Effector CD4-positive, alpha-beta T cell (primary cell): Measurements from ENCODE around the gene FLNA.
"Not testable (repeated sequence)": the region's sequence is repeated elsewhere in the genome, so short reads cannot be mapped to it uniquely, and the experiment has no call there.

Experiments
- DNase-seq: peaks from one replicate; pipeline ENCODE4 v3.0.0-alpha.2; 2020
- total RNA-seq: gene quantifications from one replicate; lab custom pipeline; 2026; lab: John Stamatoyannopoulos, UW

FLNA gene
- total RNA-seq, result 2,679 reads per million, percentile 100 among the genes with 10 or more reads in this experiment

DNA sequence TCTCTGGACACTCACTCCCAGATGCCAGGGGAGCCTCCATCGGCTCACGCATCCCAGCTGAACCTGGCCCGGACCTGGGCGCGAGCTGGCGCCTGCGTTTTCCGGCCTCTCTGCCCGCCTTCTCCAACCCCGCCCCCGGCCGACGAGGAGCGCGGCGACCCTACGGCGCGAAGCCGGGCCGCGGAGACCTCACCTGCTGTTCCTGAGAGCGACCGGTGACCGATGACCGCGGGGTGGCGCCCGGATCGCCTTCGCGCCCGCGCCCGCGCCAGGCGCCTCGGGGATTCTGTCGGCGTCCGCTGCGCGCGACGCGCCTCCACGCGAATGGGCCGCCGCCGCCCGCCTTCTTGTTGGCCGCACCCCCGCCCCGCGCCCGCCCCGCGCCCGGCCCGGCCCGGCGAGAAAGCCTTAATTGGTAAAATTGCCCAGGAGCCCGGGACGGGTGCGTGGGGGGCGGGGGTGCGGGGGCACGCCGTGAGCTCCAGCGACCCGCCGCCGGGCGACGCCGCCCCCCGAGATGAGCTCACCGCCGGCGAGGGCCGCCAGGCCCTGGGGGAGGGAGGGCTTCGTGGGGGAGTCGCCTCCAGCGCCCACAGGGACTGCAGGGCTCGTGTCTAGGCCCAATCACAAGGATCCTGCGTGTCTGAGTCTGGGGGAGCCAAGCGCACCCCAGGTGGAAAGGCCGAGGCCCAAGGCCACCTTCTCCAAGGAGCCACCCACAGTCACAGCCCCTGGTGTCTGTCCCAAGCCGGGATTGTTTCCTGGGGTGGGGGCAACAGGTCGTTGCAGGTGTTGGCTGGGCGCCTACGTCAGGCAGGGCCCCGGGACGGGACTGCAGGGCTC lies at the start of gene FLNA:
Gene FLNA (minus strand): TSS at position 322 of the 843 bp plus-strand sequence. CDS start 3,389 bp downstream, outside the sequence.
- no peak for DNase-seq

DNA sequence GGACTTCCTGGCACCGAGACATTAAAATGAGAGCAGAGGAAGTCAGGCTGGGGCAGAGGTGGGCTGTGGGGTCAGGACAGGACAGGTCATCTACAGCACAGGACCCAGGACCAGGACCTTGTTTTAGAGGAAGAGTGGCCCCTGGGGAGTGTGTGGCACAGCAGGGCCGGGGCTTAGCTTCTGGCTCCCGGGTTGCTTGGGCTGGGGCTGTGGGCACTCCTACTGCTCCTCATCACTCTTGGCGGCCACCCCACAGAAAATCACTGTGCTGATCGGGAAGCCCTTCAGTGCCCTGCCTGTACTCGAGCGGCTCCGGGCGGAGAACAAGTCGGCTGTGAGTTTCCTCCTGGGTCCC lies 45.9 kb upstream of the FLNA start:
- DNase-seq, result no peak

- DNase-seq, result no peak
These were observed 45.4 kb upstream of the FLNA start for GRCh38 chrX:154419688-154420401.

DNA sequence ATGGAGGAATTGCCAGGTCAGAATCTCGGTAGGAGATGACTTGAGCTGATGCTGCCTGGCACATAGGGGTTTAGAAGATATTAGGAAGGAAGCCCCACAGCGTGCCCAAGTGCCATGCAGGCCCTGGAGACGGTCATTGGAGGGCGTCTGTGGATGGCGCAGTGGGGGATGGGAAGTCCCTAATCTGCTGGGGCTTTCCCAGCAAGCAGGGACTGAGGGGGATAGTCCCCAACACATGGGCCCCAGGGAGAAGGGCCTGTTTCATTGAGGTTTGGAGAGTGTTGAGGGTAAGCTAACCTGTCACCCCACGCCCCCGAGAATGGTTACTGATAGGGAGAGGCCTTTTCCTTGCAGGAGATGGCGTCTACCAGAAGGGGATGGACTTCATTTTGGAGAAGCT lies 44.8 kb upstream of the FLNA start:
- no peak for DNase-seq

- DNase-seq, result no peak
These were observed 42.7 kb upstream of the FLNA start for GRCh38 chrX:154417157-154417556.

DNA sequence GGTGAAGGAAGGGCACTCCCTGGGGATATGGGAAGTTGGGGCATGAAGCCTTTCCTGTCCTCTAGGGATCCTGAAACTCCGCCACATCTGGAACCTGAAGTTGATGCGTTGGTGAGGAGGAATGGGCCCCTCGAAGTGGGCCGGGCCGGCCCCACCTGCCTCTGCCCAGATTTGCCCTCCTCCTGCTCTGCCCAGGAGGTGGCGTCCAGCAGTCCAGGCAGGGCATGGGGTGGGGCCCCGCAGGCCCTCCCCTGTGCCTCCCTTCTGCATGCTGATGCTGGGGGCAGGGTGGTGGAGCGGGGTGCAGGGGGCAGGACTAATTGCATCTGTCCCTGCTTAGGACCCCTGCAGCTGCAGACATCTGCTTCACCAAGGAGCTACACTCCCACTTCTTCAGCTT lies 38.7 kb upstream of the FLNA start:
- no peak for DNase-seq

- DNase-seq, result no peak
These were observed 38.0 kb upstream of the FLNA start for GRCh38 chrX:154412468-154412867.

- no peak for DNase-seq
These were observed 37.5 kb upstream of the FLNA start for GRCh38 chrX:154411981-154412340.

- DNase-seq, result no peak
These were observed 34.9 kb upstream of the FLNA start, which contains the start of gene DNASE1L1 for GRCh38 chrX:154409222-154409871. TSS of gene DNASE1L1 (minus strand) at chrX:154409254. CDS start at chrX:154405568, 3,686 bp downstream.

GRCh38 chrX:154408659-154409221 lies 34.3 kb upstream of the FLNA start:
- no peak for DNase-seq

GRCh38 chrX:154404625-154405192 lies 30.3 kb upstream of the FLNA start:
- no peak for DNase-seq

DNA sequence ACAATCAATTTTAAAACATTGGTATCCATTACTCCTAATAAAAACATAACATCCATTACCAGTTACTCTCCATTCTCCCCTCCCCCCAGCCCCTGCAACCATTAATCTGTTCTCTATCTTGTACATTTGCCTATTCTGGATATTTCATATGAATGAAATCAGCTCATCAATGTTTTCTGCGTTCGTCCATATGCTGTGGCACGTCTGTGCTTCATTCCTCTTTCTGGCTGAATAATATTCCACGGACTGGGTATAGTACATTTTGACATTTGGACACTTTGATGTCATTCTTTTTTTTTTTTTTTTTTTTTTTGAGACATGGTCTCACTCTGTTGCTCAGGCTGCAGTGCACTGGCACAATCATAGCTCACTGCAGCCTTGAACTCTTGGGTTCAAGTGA lies 29.4 kb upstream of the FLNA start:
- no peak for DNase-seq

GRCh38 chrX:154403192-154403591 lies 28.8 kb upstream of the FLNA start:
- DNase-seq, result no peak

DNA sequence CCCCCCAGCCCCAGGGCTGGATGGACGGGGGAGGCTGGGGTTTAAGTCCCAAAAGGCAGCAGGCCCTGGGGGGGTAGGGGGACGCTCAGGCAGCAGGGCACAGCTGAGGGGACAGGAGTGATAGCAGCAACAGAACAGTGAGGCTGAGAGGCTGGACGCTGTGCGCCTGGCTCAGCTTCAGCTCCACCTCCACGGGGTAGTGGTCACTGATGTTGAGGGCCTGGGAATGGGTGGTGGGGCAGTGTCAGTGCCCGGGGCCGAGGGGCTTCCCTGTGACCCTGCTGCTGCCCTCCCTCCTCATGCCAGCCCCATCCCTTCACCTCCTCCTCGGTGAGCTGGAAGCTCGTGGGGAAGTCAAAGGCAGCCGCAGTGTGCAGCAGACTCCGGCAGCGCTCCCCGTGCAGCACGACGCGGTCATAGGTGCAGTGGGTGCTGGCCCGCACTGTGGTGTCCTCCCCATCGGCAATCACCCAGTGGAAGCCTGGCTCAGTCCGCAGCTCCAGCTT lies 28.2 kb upstream of the FLNA start:
- DNase-seq, result no peak

GRCh38 chrX:154401918-154402621 lies 27.6 kb upstream of the FLNA start:
- no peak for DNase-seq

GRCh38 chrX:154401045-154401799 lies 26.8 kb upstream of the FLNA start:
- no peak for DNase-seq

DNA sequence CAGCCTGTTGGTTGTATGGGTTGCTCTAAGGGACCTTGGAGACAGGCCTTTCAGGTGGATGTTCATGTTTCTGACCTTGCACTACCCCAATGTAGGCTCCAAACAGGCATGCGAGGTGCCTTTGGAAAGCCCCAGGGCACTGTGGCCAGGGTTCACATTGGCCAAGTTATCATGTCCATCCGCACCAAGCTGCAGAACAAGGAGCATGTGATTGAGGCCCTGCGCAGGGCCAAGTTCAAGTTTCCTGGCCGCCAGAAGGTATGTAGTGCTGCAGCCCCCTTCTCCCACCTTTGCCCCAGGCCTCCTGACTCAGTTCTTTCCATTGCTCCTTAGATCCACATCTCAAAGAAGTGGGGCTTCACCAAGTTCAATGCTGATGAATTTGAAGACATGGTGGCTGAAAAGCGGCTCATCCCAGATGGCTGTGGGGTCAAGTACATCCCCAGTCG lies 26.0 kb upstream of the FLNA start:
- not testable (repeated sequence) for DNase-seq

GRCh38 chrX:154399527-154400368 lies 25.3 kb upstream of the FLNA start:
- no peak for DNase-seq

DNA sequence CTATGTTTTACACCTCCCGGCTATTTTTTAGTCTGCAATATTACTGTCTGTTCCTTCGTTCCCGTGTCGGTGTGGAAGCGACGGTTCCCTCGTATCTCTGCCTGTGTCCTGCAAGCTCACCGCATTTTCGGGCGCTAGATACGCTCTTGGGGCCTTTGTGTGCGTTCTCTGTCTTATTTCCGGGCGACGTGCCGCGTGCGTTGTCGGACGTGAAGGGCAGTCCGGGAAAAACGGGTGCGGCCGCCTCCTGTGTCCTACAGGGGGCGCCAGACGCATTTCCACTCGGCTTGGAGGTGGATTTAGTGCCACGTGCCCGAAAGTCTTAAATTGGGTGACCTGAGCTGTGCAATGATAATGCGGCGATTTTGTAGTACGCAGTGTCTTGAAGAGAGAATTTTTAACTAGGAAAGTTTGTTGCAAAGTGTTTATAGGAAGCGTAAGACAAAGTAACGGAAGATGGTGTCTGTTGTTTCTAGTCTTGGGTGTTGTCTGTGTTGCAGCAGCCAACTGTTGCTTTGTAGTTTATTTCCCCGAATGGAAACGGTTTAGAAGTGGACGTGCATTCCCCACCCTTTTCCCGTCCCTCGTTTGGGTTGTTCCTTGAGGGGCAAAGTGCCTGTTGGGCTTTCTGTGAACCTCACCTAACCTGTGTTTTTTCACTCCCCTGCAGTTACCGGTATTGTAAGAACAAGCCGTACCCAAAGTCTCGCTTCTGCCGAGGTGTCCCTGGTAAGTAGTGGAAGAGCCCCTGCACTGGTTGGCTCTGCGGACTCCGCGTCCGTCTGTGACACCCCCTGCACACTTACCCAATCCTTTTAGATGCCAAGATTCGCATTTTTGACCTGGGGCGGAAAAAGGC lies 24.5 kb upstream of the FLNA start:
- peak; percentile 66 for DNase-seq
